DOHH2 (cell line): ENCODE measurements around the gene SLC6A3.

Experiments
- H3F3A ChIP-seq: fragments of 200-600 bp; sonication (generic), shearing (Covaris generic); 2 replicates; pipeline ENCODE4 v1.6.0; 2016; ENCODE audit warnings: antibody characterized with exemption, mild to moderate bottlenecking; ENCODE audit not compliant: control insufficient read depth, insufficient read depth
- H3K27ac ChIP-seq: fragments of 200-600 bp; sonication (generic); 2 replicates; pipeline ENCODE4 v1.5.1; 2014; ENCODE audit warnings: low read depth, mild to moderate bottlenecking, low read length, moderate library complexity
- H3K27me3 ChIP-seq: fragments of 200-600 bp; sonication (generic); 2 replicates; pipeline ENCODE4 v1.6.1; 2014; ENCODE audit warnings: mild to moderate bottlenecking, low read length, mixed read lengths; ENCODE audit not compliant: control insufficient read depth
- H3K36me3 ChIP-seq: fragments of 200-600 bp; sonication (generic); 2 replicates; pipeline ENCODE4 v1.6.1; 2014; ENCODE audit warnings: mild to moderate bottlenecking, low read length, moderate library complexity, mixed read lengths; ENCODE audit not compliant: control insufficient read depth
- H3K4me1 ChIP-seq: fragments of 200-600 bp; sonication (generic); 2 replicates; pipeline ENCODE4 v1.6.1; 2014; ENCODE audit warnings: mild to moderate bottlenecking, low read length, mixed read lengths; ENCODE audit not compliant: control insufficient read depth
- H3K4me2 ChIP-seq: fragments of 200-600 bp; sonication (generic); 2 replicates; pipeline ENCODE4 v1.6.0; 2014; ENCODE audit warnings: mild to moderate bottlenecking, low read length, moderate library complexity
- H3K4me3 ChIP-seq: fragments of 200-600 bp; sonication (generic); 2 replicates; pipeline ENCODE4 v1.5.1; 2014; ENCODE audit warnings: mild to moderate bottlenecking, low read length, mixed read lengths
- H3K79me2 ChIP-seq: fragments of 200-600 bp; sonication (generic); 2 replicates; pipeline ENCODE4 v1.6.1; 2014; ENCODE audit warnings: mild to moderate bottlenecking, low read length, mixed read lengths; ENCODE audit not compliant: control insufficient read depth
- H3K9me2 ChIP-seq: fragments of 200-600 bp; sonication (generic); replicated peaks from 2 replicates; pipeline ENCODE4 v1.6.1; 2014; ENCODE audit warnings: mild to moderate bottlenecking, low read length, mixed read lengths; ENCODE audit not compliant: control insufficient read depth
- H3K9me3 ChIP-seq: fragments of 200-600 bp; sonication (generic); 2 replicates; pipeline ENCODE4 v1.6.1; 2014; ENCODE audit warnings: antibody characterized with exemption, low read length, mixed read lengths; ENCODE audit not compliant: control insufficient read depth, insufficient read depth
- H4K20me1 ChIP-seq: fragments of 200-600 bp; sonication (generic); 2 replicates; pipeline ENCODE4 v1.6.0; 2014; ENCODE audit warnings: low read depth, mild to moderate bottlenecking, antibody characterized with exemption, low read length, moderate library complexity; ENCODE audit not compliant: control insufficient read depth, insufficient read depth
- EZH2phosphoT487 ChIP-seq: fragments of 200-600 bp; sonication (generic); IDR thresholded peaks from 2 replicates; pipeline ENCODE4 v1.6.1; 2017; ENCODE audit warnings: borderline replicate concordance, mild to moderate bottlenecking, antibody characterized with exemption, low read length, moderate library complexity, mixed read lengths
- TF ChIP-seq, protein P1 (sequence below): fragments of 200-600 bp; sonication (generic); IDR thresholded peaks from one replicate; pipeline ENCODE4 v1.5.1; 2014; ENCODE audit warnings: antibody characterized with exemption, mild to moderate bottlenecking, low read depth, low read length; ENCODE audit not compliant: poor library complexity, severe bottlenecking

The SLC6A3 gene

GRCh38 chr5:1393571-1394501, 51.4 kb downstream of the SLC6A3 start:
- Histone ChIP-seq H3K79me2 (no peaks in the 10 kb centered on the region), H3K9me3 (no peaks in the 10 kb centered on the region), H3K4me3 (no peak overlapping the region), H3K4me1 (no peaks in the 10 kb centered on the region), H3F3A (no peaks in the 10 kb centered on the region), H3K4me2 (no peak overlapping the region), H4K20me1 (no peaks in the 10 kb centered on the region), H3K36me3 (no peaks in the 10 kb centered on the region), H3K27ac (no peak overlapping the region), H3K9me2 (no peaks in the 10 kb centered on the region), H3K27me3 (peaks cover 11% of the 10 kb centered on the region)
- no peak for TF ChIP-seq EZH2phosphoT487
- TF ChIP-seq, protein P1, sequence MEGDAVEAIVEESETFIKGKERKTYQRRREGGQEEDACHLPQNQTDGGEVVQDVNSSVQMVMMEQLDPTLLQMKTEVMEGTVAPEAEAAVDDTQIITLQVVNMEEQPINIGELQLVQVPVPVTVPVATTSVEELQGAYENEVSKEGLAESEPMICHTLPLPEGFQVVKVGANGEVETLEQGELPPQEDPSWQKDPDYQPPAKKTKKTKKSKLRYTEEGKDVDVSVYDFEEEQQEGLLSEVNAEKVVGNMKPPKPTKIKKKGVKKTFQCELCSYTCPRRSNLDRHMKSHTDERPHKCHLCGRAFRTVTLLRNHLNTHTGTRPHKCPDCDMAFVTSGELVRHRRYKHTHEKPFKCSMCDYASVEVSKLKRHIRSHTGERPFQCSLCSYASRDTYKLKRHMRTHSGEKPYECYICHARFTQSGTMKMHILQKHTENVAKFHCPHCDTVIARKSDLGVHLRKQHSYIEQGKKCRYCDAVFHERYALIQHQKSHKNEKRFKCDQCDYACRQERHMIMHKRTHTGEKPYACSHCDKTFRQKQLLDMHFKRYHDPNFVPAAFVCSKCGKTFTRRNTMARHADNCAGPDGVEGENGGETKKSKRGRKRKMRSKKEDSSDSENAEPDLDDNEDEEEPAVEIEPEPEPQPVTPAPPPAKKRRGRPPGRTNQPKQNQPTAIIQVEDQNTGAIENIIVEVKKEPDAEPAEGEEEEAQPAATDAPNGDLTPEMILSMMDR: no peak

- Histone ChIP-seq H3K27ac (no peak overlapping the region), H3K4me3 (no peak overlapping the region), H3K9me3 (no peaks in the 10 kb centered on the region), H3K79me2 (no peaks in the 10 kb centered on the region), H3K9me2 (no peaks in the 10 kb centered on the region), H3K27me3 (peaks cover 8% of the 10 kb centered on the region), H3F3A (no peaks in the 10 kb centered on the region), H3K4me2 (no peak overlapping the region), H3K36me3 (no peaks in the 10 kb centered on the region), H3K4me1 (no peaks in the 10 kb centered on the region), H4K20me1 (no peaks in the 10 kb centered on the region)
- TF ChIP-seq EZH2phosphoT487: no peak
- TF ChIP-seq, protein P1: no peak
These were observed 52.3 kb downstream of the SLC6A3 start for GRCh38 chr5:1392801-1393565.

DNA sequence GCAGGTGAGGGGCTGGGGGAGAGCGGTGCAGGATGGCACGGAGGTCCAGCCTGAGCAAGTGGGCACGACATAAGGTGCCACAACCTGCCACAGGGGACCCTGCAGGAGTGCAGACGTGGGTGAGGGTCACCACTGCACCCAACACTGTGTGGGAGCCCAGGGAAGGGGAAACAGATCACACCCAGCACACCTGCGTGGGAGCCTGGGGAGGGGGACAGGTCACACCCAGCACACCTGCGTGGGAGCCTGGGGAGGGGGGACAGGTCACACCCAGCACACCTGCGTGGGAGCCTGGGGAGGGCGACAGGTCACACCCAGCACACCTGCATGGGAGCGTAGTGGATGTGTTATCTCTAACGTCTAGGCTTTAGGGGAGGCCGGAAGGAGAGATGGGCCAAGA, 53.0 kb downstream of the SLC6A3 start:
- Histone ChIP-seq H3K9me3 (no peaks in the 10 kb centered on the region), H3K79me2 (no peaks in the 10 kb centered on the region), H3K36me3 (no peaks in the 10 kb centered on the region), H3K4me1 (no peaks in the 10 kb centered on the region), H3K9me2 (no peaks in the 10 kb centered on the region), H3K4me2 (no peak overlapping the region), H3F3A (no peaks in the 10 kb centered on the region), H3K27me3 (peaks cover 3% of the 10 kb centered on the region; the same call in 1 of the 2 replicates), H3K27ac (no peak overlapping the region), H4K20me1 (no peaks in the 10 kb centered on the region), H3K4me3 (no peak overlapping the region)
- TF ChIP-seq, protein P1: no peak
- no peak for TF ChIP-seq EZH2phosphoT487
